Kidney (tissue), 14 donors: ENCODE measurements around the gene SLC25A43. TPM values are rescaled to one million over a fixed set of nuclear protein-coding genes. Genes with fewer than 3 reads are reported as not detected.

Experiments
- DNase-seq, 5 donors: peaks; one replicate each; pipeline ENCODE4 v3.0.0-alpha.2; 2013 to 2020
- FAIRE-seq: peaks from 2 replicates; lab custom pipeline; 2012; peaks lifted over from hg19 to GRCh38; lab: Jason Lieb, UNC
- H3K27ac ChIP-seq, 2 donors: one replicate each; pipeline ENCODE4 v1.7.0; 2013; ENCODE audit warnings: low read depth in 2 of 2, low read length in 2 of 2, inconsistent platforms in 1 of 2
- H3K27me3 ChIP-seq: one replicate; pipeline ENCODE4 v1.7.1; 2013; ENCODE audit warnings: low read length, inconsistent platforms; ENCODE audit not compliant: control insufficient read depth, insufficient read depth
- H3K36me3 ChIP-seq, 3 donors: one replicate each; pipeline versions ENCODE4 v1.7.0 to v1.7.1; 2013; ENCODE audit warnings: low read length in 3 of 3, control low read depth in 1 of 3, inconsistent platforms in 1 of 3; ENCODE audit not compliant: insufficient read depth in 3 of 3, control insufficient read depth in 2 of 3
- H3K4me1 ChIP-seq, 3 donors: one replicate each; pipeline versions ENCODE4 v1.7.0 to v1.7.1; 2013; ENCODE audit warnings: low read length in 3 of 3, inconsistent platforms in 1 of 3, low read depth in 1 of 3; ENCODE audit not compliant: control insufficient read depth in 2 of 3, insufficient read depth in 2 of 3
- H3K4me3 ChIP-seq, 3 donors: one replicate each; pipeline versions ENCODE4 v1.7.0 to v1.8.1; 2013; ENCODE audit warnings: low read length in 3 of 3, control low read depth in 1 of 3, inconsistent platforms in 1 of 3
- H3K9ac ChIP-seq, 3 donors: one replicate each; pipeline versions ENCODE4 v1.7.0 to v1.7.1; 2013; ENCODE audit warnings: low read length in 3 of 3, control low read depth in 1 of 3, inconsistent platforms in 1 of 3
- H3K9me3 ChIP-seq, 3 donors: one replicate each; pipeline versions ENCODE4 v1.7.0 to v1.7.1; 2013; ENCODE audit warnings: low read length in 3 of 3, control low read depth in 1 of 3, inconsistent platforms in 1 of 3; ENCODE audit not compliant: control insufficient read depth in 2 of 3, insufficient read depth in 1 of 3
- CTCF ChIP-seq: IDR thresholded peaks from 3 replicates; pipeline ENCODE4 v1.5.1; 2012; ENCODE audit warnings: mild to moderate bottlenecking, moderate library complexity, borderline replicate concordance; ENCODE audit not compliant: insufficient read depth; ENCODE audit errors: extremely low read depth
- intact Hi-C: fragments of 100-400 bp; cut with DNase I; formaldehyde crosslinking; loops from one replicate; pipeline ENCODE4 v1.11.1; 2022
- polyA plus RNA-seq: library from polyadenylated mRNA; stranded (reverse); fragments of 350-450 nt; fragmentation: Illumina TruSeq; extraction: RNeasy Lipid Tissue Mini Kit (QIAGEN cat#74804); gene quantifications from one replicate; pipeline ENCODE4 v1.2.3, GENCODE V29; 2014; ENCODE audit warnings: low read depth, low replicate concordance; ENCODE audit not compliant: insufficient read depth
- total RNA-seq: library from RNA; stranded (reverse); fragmentation: NEBNext Ultra II Directional; extraction: Animal tissue kit (Norgen Biotek cat#: 25700); gene quantifications from one replicate; pipeline ENCODE4 v1.2.1, GENCODE V29; 2021
- donor health status: control.
- donor health status: control.
- donor health status: control.
- donor health status: control.
- donor health status: control.
- donor health status: DM: yes; HTN: yes; CAD: no.
- donor health status: Normal renal cell carcinoma (clear cell type).

Gene SLC25A43
- total and polyA plus RNA-seq, 2 donors from 2014 or later = 10.1 to 15.5 TPM

- Histone ChIP-seq H3K27me3 (no peaks in the 10 kb centered on the region), H3K4me3 (no peak overlapping the region), H3K27ac (peak overlapping the region in 1 of 2 donors; percentile 65), H3K4me1 (peaks cover 0 to 6% (median 5%) of the 10 kb centered on the region in 3 donors), H3K9me3 (no peaks in the 10 kb centered on the region), H3K36me3 (no peaks in the 10 kb centered on the region), H3K9ac (no peak overlapping the region)
- intact Hi-C loops = no loop called here
- DNase-seq (peak in 1 of 5 donors; percentile 80), FAIRE-seq (no peak)
- TF ChIP-seq CTCF = no peak
These were observed 104.3 kb downstream of the SLC25A43 start for GRCh38 chrX:119503484-119503861.

Other genes starting within 250 kb of the SLC25A43 start
- 118 TPM for gene PGRMC1, start 163.1 kb upstream of the SLC25A43 start, total RNA-seq
- gene PGRMC1, start 163.1 kb upstream of the SLC25A43 start, polyA plus RNA-seq = 181 TPM
- 224 TPM for gene SLC25A5, start 69.1 kb downstream of the SLC25A43 start, total RNA-seq
- gene SLC25A5, start 69.1 kb downstream of the SLC25A43 start, polyA plus RNA-seq = 850 TPM
- 24.2 TPM for gene STEEP1, start 166.1 kb downstream of the SLC25A43 start, total RNA-seq
- gene STEEP1, start 166.1 kb downstream of the SLC25A43 start, polyA plus RNA-seq = 23.7 TPM
- 50.5 TPM for gene UBE2A, start 175.2 kb downstream of the SLC25A43 start, total RNA-seq
- gene UBE2A, start 175.2 kb downstream of the SLC25A43 start, polyA plus RNA-seq = 51.3 TPM
- 9.0 TPM for gene NKRF, start 207.1 kb downstream of the SLC25A43 start, total RNA-seq
- gene NKRF, start 207.1 kb downstream of the SLC25A43 start, polyA plus RNA-seq = 5.7 TPM